ENCODE results near the gene PLK1.

The PLK1 gene

GRCh38 chr16:23663918-23664317 is 14.8 kb upstream of the PLK1 start:
- no peak for ATAC-seq
- no peak for TF ChIP-seq CSDC2 (CRISPR knock-in tag; IDR thresholded peaks at IDR 0.05)
- TF ChIP-seq RARB (CRISPR knock-in tag; IDR thresholded peaks at IDR 0.05): no peak
- TF ChIP-seq TSHZ2 (CRISPR knock-in tag; IDR thresholded peaks at IDR 0.05): no peak
- no peak for TF ChIP-seq BACH2 (CRISPR knock-in tag; IDR thresholded peaks at IDR 0.05; ENCODE audit: borderline replicate concordance)
- no peak for TF ChIP-seq CREB5 (CRISPR knock-in tag; IDR thresholded peaks at IDR 0.05; ENCODE audit: low read depth)
- TF ChIP-seq ZNF565 (CRISPR knock-in tag; conservative IDR thresholded peaks at IDR 0.05; ENCODE audit: low read depth): no peak
- no peak for TF ChIP-seq ZNF8 (CRISPR knock-in tag; IDR thresholded peaks at IDR 0.05)
- TF ChIP-seq ZNF70 (CRISPR knock-in tag; IDR thresholded peaks at IDR 0.05): no peak
- no peak for TF ChIP-seq POU6F1 (CRISPR knock-in tag; IDR thresholded peaks at IDR 0.05; ENCODE audit: borderline replicate concordance, low read depth)
- no peak for TF ChIP-seq PATZ1 (CRISPR knock-in tag; IDR thresholded peaks at IDR 0.05; ENCODE audit: borderline replicate concordance)
- TF ChIP-seq ESRRG (CRISPR knock-in tag; IDR thresholded peaks at IDR 0.05): no peak
- TF ChIP-seq OSR1 (CRISPR knock-in tag; IDR thresholded peaks at IDR 0.05): no peak
- no peak for TF ChIP-seq TOX (CRISPR knock-in tag; IDR thresholded peaks at IDR 0.05; ENCODE audit: borderline replicate concordance)
- TF ChIP-seq TCF4 (CRISPR knock-in tag; IDR thresholded peaks at IDR 0.05; ENCODE audit: borderline replicate concordance): no peak
- no peak for TF ChIP-seq ZFP30 (CRISPR knock-in tag; IDR thresholded peaks at IDR 0.05)
- no peak for TF ChIP-seq GLIS3 (CRISPR knock-in tag; IDR thresholded peaks at IDR 0.05)
- TF ChIP-seq, protein P1, sequence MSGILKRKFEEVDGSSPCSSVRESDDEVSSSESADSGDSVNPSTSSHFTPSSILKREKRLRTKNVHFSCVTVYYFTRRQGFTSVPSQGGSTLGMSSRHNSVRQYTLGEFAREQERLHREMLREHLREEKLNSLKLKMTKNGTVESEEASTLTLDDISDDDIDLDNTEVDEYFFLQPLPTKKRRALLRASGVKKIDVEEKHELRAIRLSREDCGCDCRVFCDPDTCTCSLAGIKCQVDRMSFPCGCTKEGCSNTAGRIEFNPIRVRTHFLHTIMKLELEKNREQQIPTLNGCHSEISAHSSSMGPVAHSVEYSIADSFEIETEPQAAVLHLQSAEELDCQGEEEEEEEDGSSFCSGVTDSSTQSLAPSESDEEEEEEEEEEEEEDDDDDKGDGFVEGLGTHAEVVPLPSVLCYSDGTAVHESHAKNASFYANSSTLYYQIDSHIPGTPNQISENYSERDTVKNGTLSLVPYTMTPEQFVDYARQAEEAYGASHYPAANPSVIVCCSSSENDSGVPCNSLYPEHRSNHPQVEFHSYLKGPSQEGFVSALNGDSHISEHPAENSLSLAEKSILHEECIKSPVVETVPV (CRISPR knock-in tag; IDR thresholded peaks at IDR 0.05): no peak
- no peak for TF ChIP-seq PPARA (CRISPR knock-in tag; IDR thresholded peaks at IDR 0.05; ENCODE audit: borderline replicate concordance)
- TF ChIP-seq ISL1 (CRISPR knock-in tag; IDR thresholded peaks at IDR 0.05): no peak

DNA sequence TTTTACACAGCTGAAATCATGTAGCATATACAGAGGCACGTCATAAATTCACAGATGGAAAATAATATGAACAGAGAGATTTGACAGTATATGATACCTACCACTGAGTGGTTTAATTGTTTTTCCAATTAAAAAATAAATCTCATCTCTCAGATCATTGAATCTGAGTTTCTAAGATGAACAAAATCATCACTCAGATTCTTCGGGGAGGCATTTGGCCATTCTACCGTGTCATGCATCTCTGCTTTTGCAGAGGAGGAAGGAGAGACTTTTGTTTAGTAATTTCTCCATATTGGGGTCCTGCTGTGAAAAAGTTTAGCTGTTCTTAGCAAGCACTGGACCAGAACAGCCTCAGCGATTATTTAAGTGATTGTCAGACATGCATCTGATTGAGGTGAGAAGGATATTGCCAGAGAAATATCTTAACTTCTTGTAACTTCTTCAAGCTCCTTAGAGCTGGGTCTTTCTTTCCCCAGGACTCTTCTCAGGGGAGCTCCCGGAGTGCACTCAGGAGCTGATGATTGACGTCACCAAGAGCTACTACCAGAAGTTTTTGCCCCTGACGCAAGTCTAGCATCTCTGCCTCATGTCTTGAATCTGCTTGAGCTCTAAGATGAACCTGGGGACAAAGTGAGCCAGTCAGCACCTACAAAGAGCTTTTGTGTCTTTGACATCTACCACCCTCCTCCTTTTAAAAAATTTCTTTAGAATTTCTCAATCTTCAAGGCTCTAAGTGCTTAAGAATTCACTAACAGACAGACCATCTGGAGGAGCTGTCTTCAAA is 11.9 kb upstream of the PLK1 start:
- no peak for ATAC-seq
- TF ChIP-seq PPARA (CRISPR knock-in tag; IDR thresholded peaks at IDR 0.05; ENCODE audit: borderline replicate concordance) (no peak), RARB (CRISPR knock-in tag; IDR thresholded peaks at IDR 0.05) (no peak), ZFP3 (CRISPR knock-in tag; IDR thresholded peaks at IDR 0.05) (no peak), ESRRG (CRISPR knock-in tag; IDR thresholded peaks at IDR 0.05) (no peak), TSHZ2 (CRISPR knock-in tag; IDR thresholded peaks at IDR 0.05) (no peak), ARNTL (CRISPR knock-in tag; IDR thresholded peaks at IDR 0.05; ENCODE audit: borderline replicate concordance, low read depth) (no peak)
- TF ChIP-seq, protein P1 (CRISPR knock-in tag; IDR thresholded peaks at IDR 0.05): no peak
